Airway epithelial cell (primary cell): ENCODE results near the gene LIMS2. TPM values are rescaled to one million over a fixed set of nuclear protein-coding genes. Genes with fewer than 3 reads are reported as not detected.

ENCODE experiments used
- total RNA-seq: library from RNA; depleted of rRNA; stranded (reverse); fragments of >200 nt; gene quantifications from 2 replicates; pipeline ENCODE4 v1.2.3, GENCODE V29; 2015

The LIMS2 gene
- not detected in 2 replicates for total RNA-seq

GRCh38 chr2:127675331-127676261 is at the start of gene LIMS2:
TSS of gene LIMS2 (minus strand) at chr2:127675530. CDS start at chr2:127675024, 506 bp downstream.

GRCh38 chr2:127701193-127701650 is 25.9 kb upstream of the LIMS2 start, which contains the start of gene SFT2D3:
TSS of gene SFT2D3 (plus strand) at chr2:127701497. CDS start at chr2:127701529, 32 bp downstream.

GRCh38 chr2:127645395-127646291 is 29.7 kb downstream of the LIMS2 start, which contains the start of gene GPR17:
TSS of gene GPR17 (plus strand) at chr2:127646153. CDS start at chr2:127650736, 4,583 bp downstream.

Other genes with a start within 250 kb of the LIMS2 start
- 32.7 and 39.2 TPM in 2 replicates for gene IWS1, start 149.0 kb downstream of the LIMS2 start, total RNA-seq
- gene MYO7B, start 139.8 kb downstream of the LIMS2 start, total RNA-seq, result not detected in 2 replicates
- not detected in 2 replicates for gene GPR17, start 29.4 kb downstream of the LIMS2 start, total RNA-seq
- gene SFT2D3, start 26.0 kb upstream of the LIMS2 start, total RNA-seq, result 4.9 and 7.9 TPM in 2 replicates
- gene WDR33, start 135.6 kb upstream of the LIMS2 start, total RNA-seq, result 13.1 and 19.2 TPM in 2 replicates
- gene POLR2D, start 182.6 kb upstream of the LIMS2 start, total RNA-seq, result 10.5 and 16.3 TPM in 2 replicates
- 9.2 and 13.8 TPM in 2 replicates for gene AMMECR1L, start 210.4 kb upstream of the LIMS2 start, total RNA-seq